Measurements from ENCODE around the gene CFAP221.

DNA sequence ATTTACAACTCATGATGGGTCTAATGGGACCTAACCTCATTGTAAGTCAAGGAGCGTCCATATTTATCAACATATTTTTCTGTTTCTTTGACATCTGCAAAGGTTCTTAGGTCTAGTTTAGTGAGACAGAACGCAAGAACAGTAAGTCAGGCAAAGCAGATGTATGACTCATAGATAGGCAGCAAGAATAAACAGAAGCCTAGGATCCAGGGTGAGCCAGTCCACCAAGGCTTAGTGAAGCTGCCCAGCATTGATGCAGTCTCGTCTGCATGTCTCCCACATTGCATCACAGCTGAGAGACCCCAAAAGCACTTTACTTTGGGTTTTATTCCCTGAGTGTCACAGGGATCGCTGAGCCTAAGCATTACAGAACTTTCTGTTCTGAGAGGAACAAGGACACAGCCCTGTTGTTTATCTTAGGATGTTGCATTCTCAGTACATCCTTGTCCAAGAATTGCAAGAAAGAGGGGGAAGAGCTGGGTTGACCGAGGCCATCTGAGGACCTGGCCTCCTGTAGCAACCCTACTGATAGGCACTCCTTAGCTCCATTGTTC, 105.2 kb downstream of the CFAP221 start:
- TF ChIP-seq, protein P1, sequence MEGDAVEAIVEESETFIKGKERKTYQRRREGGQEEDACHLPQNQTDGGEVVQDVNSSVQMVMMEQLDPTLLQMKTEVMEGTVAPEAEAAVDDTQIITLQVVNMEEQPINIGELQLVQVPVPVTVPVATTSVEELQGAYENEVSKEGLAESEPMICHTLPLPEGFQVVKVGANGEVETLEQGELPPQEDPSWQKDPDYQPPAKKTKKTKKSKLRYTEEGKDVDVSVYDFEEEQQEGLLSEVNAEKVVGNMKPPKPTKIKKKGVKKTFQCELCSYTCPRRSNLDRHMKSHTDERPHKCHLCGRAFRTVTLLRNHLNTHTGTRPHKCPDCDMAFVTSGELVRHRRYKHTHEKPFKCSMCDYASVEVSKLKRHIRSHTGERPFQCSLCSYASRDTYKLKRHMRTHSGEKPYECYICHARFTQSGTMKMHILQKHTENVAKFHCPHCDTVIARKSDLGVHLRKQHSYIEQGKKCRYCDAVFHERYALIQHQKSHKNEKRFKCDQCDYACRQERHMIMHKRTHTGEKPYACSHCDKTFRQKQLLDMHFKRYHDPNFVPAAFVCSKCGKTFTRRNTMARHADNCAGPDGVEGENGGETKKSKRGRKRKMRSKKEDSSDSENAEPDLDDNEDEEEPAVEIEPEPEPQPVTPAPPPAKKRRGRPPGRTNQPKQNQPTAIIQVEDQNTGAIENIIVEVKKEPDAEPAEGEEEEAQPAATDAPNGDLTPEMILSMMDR (IDR thresholded peaks at IDR 0.05) = no peak
- TF ChIP-seq POLR2A (IDR thresholded peaks at IDR 0.05) = no peak

All from body of pancreas (tissue), 4 donors.